ENCODE measurements around the gene SHC1.

DNA sequence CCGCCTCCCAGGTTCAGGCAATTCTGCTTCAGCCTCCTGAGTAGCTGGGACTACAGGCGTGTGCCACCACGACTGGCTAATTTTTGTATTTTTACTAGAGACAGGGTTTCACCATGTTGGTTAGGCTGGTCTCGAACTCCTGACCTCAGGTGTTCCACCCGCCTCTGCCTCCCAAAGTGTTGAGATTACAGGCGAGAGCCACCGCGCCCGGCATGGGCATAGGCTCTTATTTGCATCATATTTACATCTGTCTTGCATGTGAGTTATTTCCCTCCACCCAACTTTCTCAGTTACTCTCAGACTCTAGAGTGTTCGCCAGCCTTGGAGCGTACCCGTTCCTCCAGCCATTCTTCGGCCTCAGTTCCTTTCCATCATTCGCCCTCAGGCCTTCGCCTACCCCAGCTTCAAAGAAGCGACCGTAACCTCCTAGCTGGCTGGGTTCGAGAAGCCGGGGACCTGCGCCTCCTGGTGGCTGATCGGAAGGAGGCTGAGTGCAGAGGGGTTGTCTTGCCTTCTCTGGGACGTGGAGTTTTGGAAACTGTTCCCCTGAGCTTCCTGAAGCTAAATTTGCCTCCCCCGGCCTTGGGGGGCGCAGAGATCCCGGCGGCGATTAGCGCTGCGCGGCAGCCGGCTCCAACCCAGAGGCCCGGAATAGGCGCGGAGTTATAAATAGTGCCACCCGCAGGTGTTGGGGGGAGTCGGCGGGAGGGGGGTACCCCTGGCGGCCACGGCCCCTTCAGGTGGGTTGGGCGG lies 28.4 kb upstream of the SHC1 start:
- TF ChIP-seq EZH2phosphoT487 (conservative IDR thresholded peaks at IDR 0.05; ENCODE audit: low read length), result no peak
- TF ChIP-seq, protein P1, sequence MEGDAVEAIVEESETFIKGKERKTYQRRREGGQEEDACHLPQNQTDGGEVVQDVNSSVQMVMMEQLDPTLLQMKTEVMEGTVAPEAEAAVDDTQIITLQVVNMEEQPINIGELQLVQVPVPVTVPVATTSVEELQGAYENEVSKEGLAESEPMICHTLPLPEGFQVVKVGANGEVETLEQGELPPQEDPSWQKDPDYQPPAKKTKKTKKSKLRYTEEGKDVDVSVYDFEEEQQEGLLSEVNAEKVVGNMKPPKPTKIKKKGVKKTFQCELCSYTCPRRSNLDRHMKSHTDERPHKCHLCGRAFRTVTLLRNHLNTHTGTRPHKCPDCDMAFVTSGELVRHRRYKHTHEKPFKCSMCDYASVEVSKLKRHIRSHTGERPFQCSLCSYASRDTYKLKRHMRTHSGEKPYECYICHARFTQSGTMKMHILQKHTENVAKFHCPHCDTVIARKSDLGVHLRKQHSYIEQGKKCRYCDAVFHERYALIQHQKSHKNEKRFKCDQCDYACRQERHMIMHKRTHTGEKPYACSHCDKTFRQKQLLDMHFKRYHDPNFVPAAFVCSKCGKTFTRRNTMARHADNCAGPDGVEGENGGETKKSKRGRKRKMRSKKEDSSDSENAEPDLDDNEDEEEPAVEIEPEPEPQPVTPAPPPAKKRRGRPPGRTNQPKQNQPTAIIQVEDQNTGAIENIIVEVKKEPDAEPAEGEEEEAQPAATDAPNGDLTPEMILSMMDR (IDR thresholded peaks at IDR 0.05; ENCODE audit: insufficient read depth, low read length, poor library complexity, severe bottlenecking), result peak; percentile 96
